ENCODE results near the gene SOWAHA. TPM values are rescaled to one million over a fixed set of nuclear protein-coding genes. Genes with fewer than 3 reads are reported as not detected.

The SOWAHA gene
- polyA plus RNA-seq, 2 of the 4 experiments (the other 2 are of a cell fraction), result 0.06 to 0.10 TPM

GRCh38 chr5:132829742-132830435, 16.8 kb downstream of the SOWAHA start (continued):
- TF ChIP-seq CHD4 (IDR thresholded peaks at IDR 0.05; ENCODE audit: borderline replicate concordance) (no peak), POLR2AphosphoS2 (conservative IDR thresholded peaks at IDR 0.05; ENCODE audit: low read length) (no peak), FOXS1 (CRISPR knock-in tag; IDR thresholded peaks at IDR 0.05) (no peak), RARB (CRISPR knock-in tag; IDR thresholded peaks at IDR 0.05) (no peak), EHF (CRISPR knock-in tag; IDR thresholded peaks at IDR 0.05) (no peak), MAZ (IDR thresholded peaks at IDR 0.05; ENCODE audit: borderline replicate concordance, low read depth, low read length) (no peak), HEYL (CRISPR knock-in tag; IDR thresholded peaks at IDR 0.05) (no peak), SMC3 (IDR thresholded peaks at IDR 0.05) (peak; percentile 56), CBX8 (IDR thresholded peaks at IDR 0.05) (no peak), EP300 (IDR thresholded peaks at IDR 0.05) (no peak), CHD2 (IDR thresholded peaks at IDR 0.05; ENCODE audit: low read length, partially characterized antibody) (no peak), NR3C1 (IDR thresholded peaks at IDR 0.05) (no peak), KDM1A (IDR thresholded peaks at IDR 0.05; ENCODE audit: low read depth) (no peak), JUNB (IDR thresholded peaks at IDR 0.05) (no peak), TFCP2L1 (CRISPR knock-in tag; IDR thresholded peaks at IDR 0.05) (no peak), EHMT2 (IDR thresholded peaks at IDR 0.05; ENCODE audit: low read depth) (no peak), ESRRA (IDR thresholded peaks at IDR 0.05; ENCODE audit: borderline replicate concordance, low read length) (no peak), MYC (IDR thresholded peaks at IDR 0.05; ENCODE audit: borderline replicate concordance, low read length) (peak; percentile 83; the same call in 1 of the 2 replicates), KDM5A (IDR thresholded peaks at IDR 0.05) (no peak), PHF8 (IDR thresholded peaks at IDR 0.05; ENCODE audit: borderline replicate concordance, low read depth) (no peak; the same call in 1 of the 2 replicates), FOSL2 (IDR thresholded peaks at IDR 0.05) (no peak), FOSL2 (CRISPR knock-in tag; IDR thresholded peaks at IDR 0.05) (no peak), REST (IDR thresholded peaks at IDR 0.05) (no peak), CEBPB (IDR thresholded peaks at IDR 0.05) (no peak), BHLHE40 (IDR thresholded peaks at IDR 0.05; ENCODE audit: low read depth, low read length) (no peak; the same call in 1 of the 2 replicates), RFX5 (IDR thresholded peaks at IDR 0.05) (no peak), USF2 (IDR thresholded peaks at IDR 0.05) (no peak), ZNF302 (CRISPR knock-in tag; IDR thresholded peaks at IDR 0.05) (no peak), HOXB5 (CRISPR knock-in tag; IDR thresholded peaks at IDR 0.05) (no peak), NFE2L2 (conservative IDR thresholded peaks at IDR 0.05; ENCODE audit: low read length) (no peak), RAD21 (conservative IDR thresholded peaks at IDR 0.05 in 1 of 2, IDR thresholded peaks at IDR 0.05 in 1 of 2) (peak; percentile 65 to 82; a peak in 4 of 5 replicates), FOSB (CRISPR knock-in tag; IDR thresholded peaks at IDR 0.05) (no peak)
- TF ChIP-seq, protein P1, sequence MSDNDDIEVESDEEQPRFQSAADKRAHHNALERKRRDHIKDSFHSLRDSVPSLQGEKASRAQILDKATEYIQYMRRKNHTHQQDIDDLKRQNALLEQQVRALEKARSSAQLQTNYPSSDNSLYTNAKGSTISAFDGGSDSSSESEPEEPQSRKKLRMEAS (IDR thresholded peaks at IDR 0.05), result peak; percentile 75
- TF ChIP-seq, protein P2, sequence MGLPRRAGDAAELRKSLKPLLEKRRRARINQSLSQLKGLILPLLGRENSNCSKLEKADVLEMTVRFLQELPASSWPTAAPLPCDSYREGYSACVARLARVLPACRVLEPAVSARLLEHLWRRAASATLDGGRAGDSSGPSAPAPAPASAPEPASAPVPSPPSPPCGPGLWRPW (IDR thresholded peaks at IDR 0.05), result no peak
- TF ChIP-seq, protein P3, sequence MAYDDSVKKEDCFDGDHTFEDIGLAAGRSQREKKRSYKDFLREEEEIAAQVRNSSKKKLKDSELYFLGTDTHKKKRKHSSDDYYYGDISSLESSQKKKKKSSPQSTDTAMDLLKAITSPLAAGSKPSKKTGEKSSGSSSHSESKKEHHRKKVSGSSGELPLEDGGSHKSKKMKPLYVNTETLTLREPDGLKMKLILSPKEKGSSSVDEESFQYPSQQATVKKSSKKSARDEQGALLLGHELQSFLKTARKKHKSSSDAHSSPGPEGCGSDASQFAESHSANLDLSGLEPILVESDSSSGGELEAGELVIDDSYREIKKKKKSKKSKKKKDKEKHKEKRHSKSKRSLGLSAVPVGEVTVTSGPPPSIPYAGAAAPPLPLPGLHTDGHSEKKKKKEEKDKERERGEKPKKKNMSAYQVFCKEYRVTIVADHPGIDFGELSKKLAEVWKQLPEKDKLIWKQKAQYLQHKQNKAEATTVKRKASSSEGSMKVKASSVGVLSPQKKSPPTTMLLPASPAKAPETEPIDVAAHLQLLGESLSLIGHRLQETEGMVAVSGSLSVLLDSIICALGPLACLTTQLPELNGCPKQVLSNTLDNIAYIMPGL (CRISPR knock-in tag; IDR thresholded peaks at IDR 0.05; ENCODE audit: borderline replicate concordance), result peak; percentile 88; the same call in 1 of the 2 replicates
